Measurements from ENCODE around the gene GABRG3.
A peak's percentile ranks its signal among the peaks of the same experiment; 100 is the strongest.

Gene GABRG3

DNA sequence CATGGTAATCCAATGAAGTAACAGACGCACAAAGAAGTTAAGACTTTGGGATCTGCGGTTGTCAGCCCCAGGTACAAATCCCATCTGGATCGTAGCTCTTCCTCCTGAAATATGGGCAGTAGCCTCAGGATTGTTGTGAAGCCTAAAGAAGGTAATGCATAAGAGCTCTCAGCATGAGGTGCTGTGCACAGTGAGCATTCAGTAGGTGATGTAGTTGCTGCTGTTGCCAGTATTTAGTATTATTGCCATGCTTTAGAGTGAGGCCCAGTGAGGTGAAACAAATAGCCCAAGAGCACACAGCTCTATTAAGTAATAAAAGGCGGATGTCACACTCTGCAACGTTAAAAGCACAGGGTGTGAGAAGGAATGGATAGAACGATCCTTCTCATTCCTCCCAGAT, 225.7 kb downstream of the GABRG3 start:
- no peak for DNase-seq

DNA sequence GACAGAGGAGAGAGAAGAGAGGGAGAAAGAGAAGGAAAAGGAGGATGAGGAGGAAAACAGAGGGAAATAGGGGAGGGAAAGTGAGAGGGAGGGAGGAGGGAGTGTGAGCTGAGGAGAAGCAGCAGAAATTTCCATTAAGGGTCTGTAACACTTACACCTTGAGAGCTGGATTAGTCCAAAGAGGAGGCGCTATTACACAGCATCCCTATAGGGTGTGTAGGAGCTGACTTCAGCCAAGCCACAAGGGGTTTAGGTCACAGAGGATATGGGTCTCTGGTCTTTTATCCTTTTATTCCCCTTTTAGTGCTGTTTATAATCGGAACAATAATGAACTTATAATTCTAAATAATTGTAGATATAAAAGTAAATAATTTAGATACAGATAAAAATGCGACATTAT, 230.4 kb downstream of the GABRG3 start:
- DNase-seq: no peak

DNA sequence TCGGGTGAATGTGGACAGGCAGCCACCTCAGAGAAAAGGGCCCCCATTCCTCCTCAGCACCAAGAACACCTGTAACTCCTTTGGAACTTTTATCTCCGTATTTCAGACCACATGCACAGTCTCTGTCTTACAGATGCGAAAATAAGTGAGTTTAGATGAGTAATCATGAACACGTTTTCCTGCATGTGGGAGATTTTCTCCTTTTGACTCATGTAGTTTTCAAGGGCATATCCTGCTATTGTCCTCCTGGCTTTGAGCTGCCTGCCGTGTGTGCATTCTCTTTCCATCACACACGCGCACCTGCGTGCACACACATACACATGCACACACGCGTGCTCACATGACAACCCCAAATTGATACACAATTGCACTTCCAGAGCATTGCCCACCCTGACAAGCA, 239.2 kb downstream of the GABRG3 start:
- DNase-seq: no peak

DNA sequence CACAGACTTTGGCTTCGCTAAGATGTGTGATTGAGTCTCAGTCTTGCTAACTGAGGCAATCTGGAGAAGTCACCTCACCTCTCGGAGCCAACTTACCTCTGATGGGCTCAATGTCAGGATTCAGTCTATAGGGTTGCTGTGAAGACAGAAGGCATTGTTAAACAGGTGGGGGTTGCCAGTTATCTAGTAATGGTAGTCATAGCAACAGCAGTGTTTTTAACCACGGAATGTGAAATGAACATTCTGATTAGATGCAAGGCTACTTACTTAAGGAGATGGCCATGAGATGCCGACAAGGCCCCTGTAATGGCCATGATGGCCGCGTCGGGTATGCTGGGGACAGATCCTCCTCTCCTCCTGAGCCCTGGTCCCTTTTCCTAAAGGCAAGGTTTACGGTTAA, 243.1 kb downstream of the GABRG3 start:
- no peak for DNase-seq

DNA sequence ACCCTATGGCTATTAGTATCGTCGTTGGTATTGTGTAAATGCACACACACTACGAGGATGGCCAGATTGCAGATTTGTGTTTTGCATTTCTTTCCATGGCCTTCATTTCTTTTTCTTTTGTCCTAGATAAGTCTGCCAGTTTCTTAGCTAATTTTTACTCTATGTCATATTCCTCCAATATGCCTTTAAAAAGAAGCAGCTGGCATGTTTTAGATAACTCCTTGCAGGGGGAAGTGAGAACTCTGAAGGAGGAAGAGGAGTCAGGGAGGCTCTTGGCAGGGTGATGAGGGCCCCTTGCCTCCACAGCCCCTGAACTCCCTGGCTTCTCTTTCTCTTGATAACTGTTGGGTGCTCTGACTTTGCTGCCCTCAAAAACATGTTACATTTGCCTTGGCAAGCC, 244.0 kb downstream of the GABRG3 start:
- DNase-seq: no peak

DNA sequence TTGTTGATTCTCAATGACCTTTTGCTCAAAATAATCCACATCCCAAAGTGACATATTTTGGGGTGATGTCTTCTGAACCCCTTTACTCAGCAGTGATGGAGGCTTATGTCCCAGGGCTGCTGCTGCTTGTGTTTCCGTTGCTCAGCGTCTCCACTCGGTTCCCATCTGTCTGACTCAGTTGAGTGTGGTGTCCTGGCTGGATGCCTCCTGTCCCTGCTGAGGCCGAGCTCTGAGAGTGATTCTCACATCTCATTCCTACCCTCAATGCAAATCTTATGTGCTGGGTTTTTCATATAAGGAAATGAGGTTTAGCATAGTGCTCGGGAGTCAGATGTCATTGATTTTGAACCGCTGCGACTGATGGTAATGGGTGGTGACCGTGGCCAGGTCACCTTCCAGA, 247.4 kb downstream of the GABRG3 start:
- no peak for DNase-seq

DNA sequence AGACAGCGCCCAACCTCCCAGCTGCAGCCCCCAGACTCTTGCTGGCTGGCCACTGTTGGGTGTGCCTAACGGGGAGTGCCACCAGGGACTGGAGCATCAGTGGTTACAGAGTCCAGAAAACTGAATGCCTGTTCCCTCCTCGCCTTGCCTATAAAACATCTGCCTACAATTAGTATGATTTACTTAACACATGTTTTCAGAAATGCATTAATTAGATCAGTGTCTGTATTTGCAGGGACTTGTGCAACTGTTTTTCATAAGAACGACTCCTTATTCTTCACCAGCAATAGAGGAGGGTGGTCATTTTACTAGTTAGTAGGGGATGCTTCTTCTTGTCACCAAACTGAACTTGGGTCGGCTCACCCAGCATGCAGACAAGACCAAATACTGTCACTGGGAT, 248.7 kb downstream of the GABRG3 start:
- no peak for DNase-seq

DNA sequence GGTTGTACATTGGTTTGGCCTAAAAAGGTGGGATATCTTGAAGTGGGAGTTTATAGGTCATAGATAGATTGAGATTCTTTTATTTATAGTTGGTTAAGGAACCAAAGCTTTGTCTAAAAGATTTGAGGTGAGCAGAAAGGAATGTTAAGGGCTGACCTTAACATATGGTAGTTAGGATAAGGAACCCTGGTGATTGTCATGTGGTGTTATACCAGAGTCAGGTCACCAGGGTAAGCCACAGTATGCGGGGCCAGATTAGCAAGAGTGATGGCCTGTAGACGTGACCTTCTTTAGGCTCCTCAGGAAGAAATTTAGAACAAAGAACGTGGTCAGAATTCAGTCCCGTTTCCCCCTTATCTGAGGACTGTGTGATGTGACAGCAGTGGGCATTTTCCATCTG, 249.2 kb downstream of the GABRG3 start:
- no peak for DNase-seq

DNA sequence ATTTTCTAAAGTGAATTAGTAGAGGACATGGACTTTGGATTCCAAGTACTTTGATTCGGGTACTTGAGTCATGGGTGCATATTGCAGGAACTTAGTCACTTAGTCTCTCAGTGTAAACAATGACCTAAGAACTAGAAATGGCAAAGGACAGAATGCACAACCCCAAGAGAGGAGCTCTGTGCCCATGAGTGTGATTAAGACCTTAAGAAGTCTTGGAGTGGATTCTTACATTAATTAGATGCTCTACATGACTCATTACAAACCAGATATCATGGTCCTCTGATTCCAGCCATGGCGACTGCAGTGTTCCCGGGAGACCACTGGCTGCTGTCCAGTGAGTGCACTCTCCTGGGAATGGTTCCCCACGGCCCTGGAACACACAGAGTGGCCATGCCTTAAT, 251.5 kb downstream of the GABRG3 start:
- peak; percentile 26 for DNase-seq

DNA sequence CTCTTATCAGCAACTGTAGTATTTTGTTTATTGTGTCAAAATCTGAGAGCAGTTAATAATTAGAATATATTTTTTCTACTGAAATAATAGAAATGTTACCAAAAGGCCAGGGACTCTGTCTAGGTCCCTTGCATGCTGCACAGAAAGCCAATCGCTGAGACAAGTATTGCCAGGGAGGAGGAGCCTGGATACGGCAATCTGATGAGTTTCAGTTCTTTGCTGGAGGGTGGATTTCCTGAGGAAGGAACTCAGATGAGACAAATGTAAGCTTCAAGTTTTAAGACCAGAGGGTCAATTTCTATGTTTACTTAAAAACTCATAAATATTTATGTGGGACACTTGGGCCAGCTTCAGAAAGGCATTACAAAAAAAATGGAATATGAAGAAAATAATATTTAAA, 252.2 kb downstream of the GABRG3 start:
- no peak for DNase-seq

DNA sequence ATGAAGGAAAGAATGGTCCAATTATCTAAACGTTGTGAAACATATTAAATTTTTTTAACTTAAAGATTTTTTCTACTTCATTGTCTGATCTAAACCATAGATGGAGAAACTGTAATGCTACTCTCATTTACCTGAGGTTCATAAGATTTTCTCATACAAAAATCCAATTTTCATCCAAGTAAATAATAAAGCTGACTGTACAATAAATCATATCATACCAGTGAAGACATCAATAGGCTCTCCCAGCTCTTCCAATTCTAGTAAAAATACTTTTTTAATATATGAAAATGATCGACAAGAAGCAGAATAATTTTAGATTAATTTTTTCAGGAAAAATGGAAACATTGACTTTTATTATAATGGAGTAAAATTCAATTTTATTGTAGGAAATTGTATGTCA, 260.8 kb downstream of the GABRG3 start:
- DNase-seq: no peak

DNA sequence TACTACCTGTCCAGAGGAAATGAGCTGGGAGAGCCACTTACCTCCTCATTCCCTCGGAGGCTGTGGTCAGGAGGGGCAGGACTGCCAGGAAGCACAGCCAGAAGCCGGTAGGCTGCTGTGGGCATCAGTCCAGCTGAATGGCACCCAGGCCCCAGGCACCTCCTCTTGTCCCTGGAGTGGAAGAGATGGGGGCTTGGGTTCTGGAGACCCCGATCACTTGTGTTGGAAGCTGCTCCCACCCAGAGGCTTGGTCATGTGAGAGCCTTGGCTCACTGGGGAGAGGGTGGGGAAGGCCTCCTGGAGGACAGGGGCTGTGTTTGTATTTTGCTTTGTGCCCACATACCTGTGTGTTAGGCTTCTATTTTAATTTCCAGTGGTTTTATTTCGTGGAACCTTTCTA, 261.9 kb downstream of the GABRG3 start:
- no peak for DNase-seq

DNA sequence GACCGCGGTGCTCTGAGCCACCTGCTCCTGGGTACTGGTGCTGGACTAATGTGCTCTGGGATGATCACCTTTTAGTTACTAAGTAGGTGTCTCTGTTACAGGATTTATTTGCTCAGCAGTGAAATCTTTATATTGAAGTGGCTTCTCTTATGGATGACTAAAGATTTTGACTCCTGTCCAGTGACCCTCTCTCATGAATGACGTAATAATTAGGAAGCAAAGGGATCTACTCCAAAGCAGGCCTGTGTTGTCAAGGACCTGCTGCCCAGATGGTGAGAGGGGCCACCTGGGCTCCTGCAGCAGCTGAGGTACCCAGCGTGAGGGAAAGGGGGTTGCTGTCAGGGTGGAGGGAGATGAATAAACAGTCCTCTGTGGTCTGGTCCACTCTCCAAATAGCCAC, 263.6 kb downstream of the GABRG3 start:
- DNase-seq: no peak

DNA sequence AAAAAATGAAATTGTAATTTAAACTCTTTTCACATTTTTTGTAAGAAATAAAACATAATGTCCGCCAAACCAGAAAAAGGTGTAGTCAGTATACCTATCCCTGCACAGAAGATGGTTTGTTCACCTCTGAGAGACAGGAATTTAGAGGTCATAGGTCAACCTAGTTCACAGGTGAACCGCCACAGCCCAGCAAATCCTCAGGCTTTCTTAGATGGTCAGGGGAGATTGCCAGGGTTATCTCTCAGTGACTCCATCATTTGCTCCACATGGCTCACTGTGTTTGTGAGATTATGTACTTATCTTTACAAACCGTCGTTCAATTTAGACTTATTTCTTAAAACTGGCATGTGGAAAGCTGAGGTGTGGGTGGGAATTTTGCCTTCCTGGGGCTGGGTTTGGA, 264.2 kb downstream of the GABRG3 start:
- no peak for DNase-seq

DNA sequence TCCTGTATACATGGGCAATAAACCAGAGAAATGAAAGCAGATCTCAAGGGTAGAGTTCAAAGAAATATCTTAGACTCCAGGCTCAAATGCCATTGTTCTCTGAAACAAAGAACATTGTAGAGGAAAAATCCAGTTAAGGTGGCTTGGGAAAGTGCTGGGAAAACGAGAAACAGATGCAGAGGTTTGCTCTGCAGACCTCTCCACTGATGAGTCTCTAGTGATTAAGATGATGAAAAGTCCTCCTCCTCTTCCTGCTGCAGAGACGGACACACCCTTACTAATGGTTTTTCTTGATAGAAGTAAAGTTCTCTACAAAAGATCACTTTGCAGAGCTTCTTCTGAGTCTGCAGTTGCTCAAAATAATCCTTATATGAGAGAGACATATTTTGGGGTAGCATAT, 264.7 kb downstream of the GABRG3 start:
- DNase-seq: no peak

DNA sequence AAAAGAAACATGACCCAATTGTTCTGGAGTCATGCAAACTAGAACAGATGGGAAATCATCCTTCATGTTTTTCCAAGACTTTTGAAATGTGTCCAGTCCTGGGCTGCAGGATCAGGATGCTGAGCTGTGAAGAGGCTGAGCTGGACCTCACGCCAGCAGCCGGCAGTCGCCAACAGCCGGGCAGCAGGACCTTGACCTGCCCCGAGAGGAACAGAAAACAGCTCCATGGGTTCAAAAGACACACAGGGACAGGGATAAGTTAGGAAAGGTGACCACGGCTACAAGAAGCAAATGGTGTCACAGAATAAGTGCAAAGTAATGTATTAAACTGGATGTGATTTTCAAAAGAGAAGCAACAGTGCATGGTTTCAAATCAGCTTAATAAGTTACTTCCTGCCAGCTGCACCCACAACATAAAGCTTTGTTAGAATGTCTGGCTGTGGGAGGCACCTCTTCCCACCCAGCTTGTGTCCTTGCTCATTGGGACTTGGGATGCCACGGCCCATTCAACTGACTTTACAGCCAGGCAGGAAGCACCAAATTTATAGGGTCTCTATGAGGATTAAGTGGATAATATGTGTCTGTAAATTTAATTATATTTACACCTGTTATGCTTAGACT, 266.4 kb downstream of the GABRG3 start:
- DNase-seq: no peak

DNA sequence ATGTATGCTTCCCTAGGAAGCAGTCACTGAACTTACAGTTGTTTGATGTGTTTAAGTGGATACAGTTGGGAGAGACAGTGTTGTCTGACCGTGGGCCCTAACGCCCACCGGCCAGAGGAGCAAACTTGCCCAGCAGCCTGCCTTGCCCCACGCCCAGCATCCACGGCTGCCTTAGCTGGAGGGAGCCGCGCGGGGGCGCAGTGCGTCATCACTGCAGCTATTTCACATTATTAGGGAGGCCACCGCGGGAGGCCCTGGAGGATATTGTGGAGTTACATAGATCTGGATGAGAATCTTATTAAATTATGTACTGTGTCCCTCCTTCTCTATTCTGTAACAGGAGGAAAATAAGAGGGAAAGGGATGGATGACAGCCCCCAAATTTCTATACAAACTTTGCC, 267.2 kb downstream of the GABRG3 start:
- DNase-seq: no peak

DNA sequence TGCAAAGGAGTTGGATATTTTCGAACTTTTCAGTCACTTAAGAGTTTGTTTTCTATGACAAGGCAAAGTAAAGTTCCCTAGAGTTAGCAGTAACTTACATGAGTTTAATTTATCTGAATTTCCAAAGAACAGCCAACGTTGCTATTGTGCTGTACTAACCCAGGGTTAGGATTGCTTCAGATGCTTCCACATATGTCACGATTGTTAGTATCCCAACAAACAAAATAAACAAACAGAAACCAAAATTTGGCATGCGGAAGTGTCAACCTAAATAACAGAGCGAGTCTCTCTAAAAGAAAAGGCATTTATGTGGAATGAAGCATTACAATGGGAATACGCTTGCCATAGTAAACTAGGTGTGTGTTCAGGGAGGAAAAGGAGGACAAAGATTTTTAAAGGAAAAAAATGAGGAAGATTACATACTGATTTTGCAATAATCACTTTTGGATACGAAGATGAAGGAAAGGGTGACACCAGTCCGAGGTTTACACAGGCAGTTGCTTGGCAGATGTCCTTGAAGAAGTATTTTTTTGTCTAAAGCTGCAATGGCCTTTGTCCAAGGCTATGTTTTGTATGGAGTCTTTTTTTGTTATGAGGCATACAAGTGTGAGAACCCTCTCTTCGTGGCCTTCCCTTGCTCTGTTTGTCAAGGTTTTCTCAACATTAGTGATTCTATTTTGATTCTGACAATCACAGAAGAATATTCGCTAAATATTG, 267.9 kb downstream of the GABRG3 start:
- DNase-seq: no peak

DNA sequence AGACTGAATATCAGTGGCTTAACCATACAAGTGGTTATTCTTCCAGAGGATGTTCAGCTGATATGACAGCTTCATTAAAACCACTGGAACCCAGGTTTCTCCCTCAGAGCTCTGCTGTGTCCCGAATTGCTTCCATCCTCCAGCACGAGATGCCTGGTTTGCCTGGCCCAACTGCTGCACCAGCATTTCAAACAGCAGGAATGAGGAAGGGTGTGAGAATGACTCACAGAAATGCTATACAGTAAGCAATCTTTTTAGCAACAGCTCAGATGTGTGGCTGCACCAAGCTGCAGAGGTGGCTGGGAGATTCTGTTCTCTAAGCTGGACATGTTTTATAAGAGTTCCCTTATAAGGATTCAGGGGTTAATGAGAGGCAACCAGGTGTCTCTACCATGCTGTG, 271.0 kb downstream of the GABRG3 start:
- DNase-seq: no peak

DNA sequence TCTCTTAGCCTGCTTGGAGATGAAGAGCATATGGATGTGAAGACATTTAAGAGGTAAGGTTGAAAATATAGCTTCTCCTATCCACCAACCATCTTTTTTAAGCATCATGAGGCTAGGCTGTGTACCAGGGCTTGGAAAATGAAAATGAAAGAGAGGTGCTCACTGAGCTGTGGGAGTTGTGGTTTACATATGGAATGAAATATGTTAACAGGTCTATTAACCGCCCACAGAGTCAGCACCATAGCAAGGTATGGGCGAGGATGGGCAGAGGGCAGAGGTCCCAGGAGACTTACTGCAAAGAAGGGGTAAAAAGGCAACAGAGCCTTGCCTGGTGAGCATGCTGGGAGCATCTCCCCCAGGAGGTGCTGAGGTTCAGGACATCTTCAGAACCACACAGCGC, 273.1 kb downstream of the GABRG3 start:
- no peak for DNase-seq

DNA sequence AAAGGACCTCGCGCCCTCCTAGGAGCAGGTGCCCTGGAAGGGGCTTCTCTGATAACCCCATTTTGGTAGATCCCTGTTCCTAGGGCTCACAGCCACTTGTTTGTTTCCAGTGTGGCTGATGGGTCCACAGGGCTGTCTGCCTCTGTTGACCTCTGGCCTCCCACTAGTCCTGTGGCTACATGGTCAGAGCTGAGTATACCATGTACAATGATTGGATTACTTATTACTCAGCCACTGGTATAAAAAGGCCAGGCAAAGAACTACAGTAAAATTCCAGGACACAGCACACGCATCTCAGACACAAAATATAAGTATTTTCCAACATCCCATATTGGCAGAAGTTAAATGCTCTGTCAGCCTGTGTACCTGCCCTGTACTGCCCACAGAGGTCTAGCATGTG, 277.3 kb downstream of the GABRG3 start:
- no peak for DNase-seq

DNA sequence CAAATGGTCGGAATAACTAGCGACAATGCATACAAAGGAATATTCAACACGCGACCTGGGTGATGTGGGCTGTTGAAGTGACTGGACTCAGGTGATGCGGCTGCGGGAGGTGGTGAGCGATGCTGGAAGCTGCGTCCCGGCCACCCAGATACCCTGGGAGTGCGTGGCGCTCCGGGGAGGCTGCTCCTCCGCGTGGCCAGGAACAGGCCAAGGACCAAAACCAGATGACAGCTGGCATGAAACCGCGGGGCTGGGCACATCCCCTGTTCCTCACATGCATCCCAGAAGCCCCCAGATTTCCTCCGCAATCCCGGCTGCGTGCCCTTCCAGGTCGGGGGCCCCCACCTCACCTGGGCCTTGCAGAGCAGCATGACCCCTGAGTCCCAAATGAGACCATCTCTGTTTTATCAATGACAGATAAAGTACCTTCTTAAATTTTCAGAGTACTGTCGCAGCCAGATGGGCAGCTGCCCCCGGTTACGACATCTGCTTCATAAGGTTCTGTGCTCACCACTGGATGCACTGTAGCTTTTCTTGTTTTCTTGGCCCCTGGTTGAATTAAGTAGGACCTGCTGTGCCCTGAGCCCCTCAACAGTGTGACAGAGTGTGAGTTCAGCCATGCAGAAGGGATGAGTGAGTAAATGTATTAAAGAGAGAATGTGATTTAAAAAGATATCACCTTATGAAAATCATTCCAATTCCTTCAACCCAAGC, 278.2 kb downstream of the GABRG3 start:
- no peak for DNase-seq

DNA sequence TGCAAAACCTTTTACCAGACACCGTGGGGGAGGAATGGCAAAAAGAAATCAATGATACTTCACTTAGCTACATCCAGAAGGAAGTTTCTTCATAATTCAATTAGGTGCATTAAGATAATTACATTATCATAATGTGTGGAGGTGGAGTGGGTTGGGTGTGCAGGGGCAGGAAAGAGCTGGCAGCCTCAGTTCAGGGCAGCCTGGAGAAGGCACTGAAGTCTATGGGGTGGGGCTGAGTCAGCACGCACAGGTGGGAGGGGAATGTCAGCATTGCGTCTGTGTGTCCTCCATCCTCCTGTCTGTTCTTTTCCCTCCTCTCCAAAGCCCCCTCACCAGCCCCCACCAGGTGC, 278.8 kb downstream of the GABRG3 start:
- no peak for DNase-seq

DNA sequence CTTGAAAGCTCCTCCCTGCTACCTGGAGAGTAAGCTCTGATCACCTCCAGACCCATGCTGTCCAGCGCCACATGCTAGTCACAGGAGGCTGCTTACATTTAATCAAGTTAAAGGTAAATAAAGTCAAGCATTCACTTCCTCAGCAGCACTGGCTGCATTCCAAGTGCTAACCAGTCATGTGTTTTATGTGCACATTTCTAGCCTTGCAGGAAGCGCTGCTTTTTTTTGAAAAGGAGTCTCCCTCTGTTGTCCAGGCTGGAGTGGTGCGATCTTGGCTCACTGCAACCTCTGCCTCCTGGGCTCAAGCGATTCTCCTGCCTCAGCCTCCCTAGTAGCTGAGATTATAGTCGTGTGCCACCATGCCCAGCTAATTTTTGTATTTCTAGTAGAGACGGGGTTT, 279.2 kb downstream of the GABRG3 start:
- DNase-seq: no peak

DNA sequence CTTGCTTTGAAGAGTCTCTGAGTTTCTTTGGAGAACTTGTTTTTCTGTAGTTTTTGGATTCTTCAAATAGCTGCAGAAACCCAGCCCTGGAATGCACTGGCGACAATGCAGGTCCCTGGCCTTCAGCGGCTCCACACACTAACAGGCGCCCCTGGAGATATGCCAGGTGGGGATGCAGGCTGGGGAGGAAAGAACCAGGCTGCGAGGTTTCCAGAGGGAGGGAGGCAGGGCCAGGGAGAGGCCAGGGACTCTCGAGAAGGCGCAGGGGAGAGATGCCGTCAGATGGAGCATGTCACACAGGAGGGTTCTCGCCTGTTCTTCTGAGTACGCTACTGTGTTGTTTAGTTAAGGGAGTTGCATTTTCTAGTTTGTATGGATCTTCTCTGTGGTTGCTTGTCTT, 283.1 kb downstream of the GABRG3 start:
- no peak for DNase-seq
